Peyer's patch (tissue), 4 donors: Measurements from ENCODE around the gene ITPR1.

Experiments used
- CTCF ChIP-seq, 6 experiments: fragments of 450-650 bp in 4 of 6; fragments of 200-600 bp in 2 of 6; sonication (generic) in 1 of 6; IDR thresholded peaks; one replicate each; pipeline ENCODE4 v1.5.1; 2017 to 2019; ENCODE audit warnings: antibody characterized with exemption in 6 of 6, mild to moderate bottlenecking in 3 of 6, moderate library complexity in 1 of 6
- POLR2A ChIP-seq, 2 donors: fragments of 450-650 bp; IDR thresholded peaks; one replicate each; pipeline ENCODE4 v1.5.1; 2017; ENCODE audit warnings: antibody characterized with exemption in 2 of 2, mild to moderate bottlenecking in 2 of 2, moderate library complexity in 2 of 2

GRCh38 chr3:4755566-4755965 lies 262.4 kb downstream of the ITPR1 start:
- TF ChIP-seq CTCF (IDR thresholded peaks at IDR 0.05), result no peak
- no peak for TF ChIP-seq POLR2A (IDR thresholded peaks at IDR 0.05)
